Measurements from ENCODE around the gene UBE2Q2.

Gene UBE2Q2

GRCh38 chr15:75947092-75947491 is 103.8 kb downstream of the UBE2Q2 start:
- no peak overlapping the region for H2AFZ ChIP-seq (ENCODE audit: low read depth, low read length)
- no peak overlapping the region for H3K9ac ChIP-seq (ENCODE audit: low read length)
- TF ChIP-seq EZH2phosphoT487 (IDR thresholded peaks at IDR 0.05; ENCODE audit: low read depth) (no peak), CTCF (IDR thresholded peaks at IDR 0.05; ENCODE audit: low read depth, low read length) (no peak)
- H3K4me3 ChIP-seq (ENCODE audit: low read length), result no peak overlapping the region
- no peak overlapping the region for H3K27ac ChIP-seq (ENCODE audit: low read length)
- H3K79me2 ChIP-seq (ENCODE audit: low read length), result no peaks in the 10 kb centered on the region
- no peaks in the 10 kb centered on the region for H3K27me3 ChIP-seq (ENCODE audit: low read depth, low read length)
- no peaks in the 10 kb centered on the region for H4K20me1 ChIP-seq (ENCODE audit: insufficient read depth, low read length)
- H3K36me3 ChIP-seq (replicated peaks; ENCODE audit: low read depth, low read length), result no peaks in the 10 kb centered on the region
- H3K9me3 ChIP-seq (ENCODE audit: insufficient read depth, low read length), result no peaks in the 10 kb centered on the region
- H3K4me2 ChIP-seq (ENCODE audit: low read length), result no peak overlapping the region
- no peaks in the 10 kb centered on the region for H3K4me1 ChIP-seq (ENCODE audit: low read length)

- no peaks in the 10 kb centered on the region for H3K27me3 ChIP-seq (ENCODE audit: low read depth, low read length)
- H2AFZ ChIP-seq (ENCODE audit: low read depth, low read length), result no peak overlapping the region
- H3K4me3 ChIP-seq (ENCODE audit: low read length), result no peak overlapping the region
- no peaks in the 10 kb centered on the region for H3K9me3 ChIP-seq (ENCODE audit: insufficient read depth, low read length)
- no peaks in the 10 kb centered on the region for H3K4me1 ChIP-seq (ENCODE audit: low read length)
- no peaks in the 10 kb centered on the region for H4K20me1 ChIP-seq (ENCODE audit: insufficient read depth, low read length)
- H3K9ac ChIP-seq (ENCODE audit: low read length), result no peak overlapping the region
- no peak overlapping the region for H3K4me2 ChIP-seq (ENCODE audit: low read length)
- no peaks in the 10 kb centered on the region for H3K79me2 ChIP-seq (ENCODE audit: low read length)
- TF ChIP-seq CTCF (IDR thresholded peaks at IDR 0.05; ENCODE audit: low read depth, low read length) (no peak), EZH2phosphoT487 (IDR thresholded peaks at IDR 0.05; ENCODE audit: low read depth) (no peak)
- no peaks in the 10 kb centered on the region for H3K36me3 ChIP-seq (replicated peaks; ENCODE audit: low read depth, low read length)
- no peak overlapping the region for H3K27ac ChIP-seq (ENCODE audit: low read length)
Measured at GRCh38 chr15:75948761-75949296, 105.6 kb downstream of the UBE2Q2 start.
